ENCODE results near the gene SIN3A. TPM values are rescaled to one million over a fixed set of nuclear protein-coding genes. Genes with fewer than 3 reads are reported as not detected.

SIN3A gene
- total RNA-seq, 2 experiments from 2014 or later = 67.5 to 72.4 TPM

DNA sequence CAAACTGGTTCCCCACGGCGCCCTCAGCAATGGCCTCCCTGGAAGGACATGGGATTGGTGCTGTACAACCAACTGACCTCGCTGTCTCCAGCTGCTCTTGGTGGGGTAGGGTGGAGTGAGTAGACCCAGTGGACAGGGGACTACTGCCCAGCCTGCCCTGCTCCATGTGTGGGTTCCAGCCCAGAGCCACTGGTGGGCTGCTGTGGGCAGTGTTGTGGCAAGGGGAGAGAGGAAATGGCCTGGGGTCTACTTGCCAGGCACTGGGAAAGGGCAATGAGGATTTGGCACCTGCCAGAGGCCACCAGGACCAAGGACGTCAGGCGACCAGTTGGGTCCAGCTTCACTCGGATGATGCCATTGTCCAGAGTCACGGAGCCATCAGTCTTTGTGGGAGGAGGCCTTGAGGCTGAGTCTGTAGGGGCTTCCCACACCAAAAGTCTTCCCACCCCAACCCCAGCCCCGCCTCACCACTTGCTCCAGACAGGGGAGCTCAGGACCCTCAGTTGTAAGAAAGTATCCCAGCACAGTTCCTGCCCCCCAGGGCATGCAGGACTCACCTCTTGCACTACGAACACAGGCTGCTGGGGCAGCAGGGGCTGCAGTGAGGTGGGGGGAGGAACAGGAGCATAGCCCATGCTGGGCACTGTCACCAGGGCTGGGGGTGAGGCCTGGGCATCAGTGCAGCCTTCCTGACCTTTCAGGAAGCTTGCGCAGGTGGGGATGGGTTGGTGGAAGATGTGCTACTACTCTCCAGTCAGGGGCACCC lies 92.5 kb downstream of the SIN3A start:
- intact Hi-C loops (cut with micrococcal nuclease) = no loop called here
- no peak overlapping the region for H3K27ac Mint-ChIP-seq
- no peaks in the 10 kb centered on the region for H3K27me3 Mint-ChIP-seq
- peaks cover 16% of the 10 kb centered on the region for H3K36me3 Mint-ChIP-seq (ENCODE audit: low read depth)
- no peaks in the 10 kb centered on the region for H3K9me3 Mint-ChIP-seq
- DNase-seq = no peak
- no peak overlapping the region for H3K4me3 Mint-ChIP-seq
- no peak for TF ChIP-seq CTCF (IDR thresholded peaks at IDR 0.05)
- POLR2A ChIA-PET = interaction anchor here (1.8 to 2.5 kb wide), 4 partner anchors 9 to 13 kb away, joined by 7 to 10 read pairs (median 8); partner anchors contain the start of genes MAN2C1 and NEIL1
- H3K4me1 Mint-ChIP-seq (ENCODE audit: low read depth) = no peaks in the 10 kb centered on the region
- CTCF ChIA-PET = interaction anchor here (0.8 kb wide), 1 partner anchor 9 kb away, joined by 5 read pairs; the partner anchor contains the start of gene MAN2C1
- ATAC-seq = no peak

GRCh38 chr15:75357976-75358673 lies 93.4 kb downstream of the SIN3A start:
- no peak overlapping the region for H3K4me3 Mint-ChIP-seq
- H3K27me3 Mint-ChIP-seq = no peaks in the 10 kb centered on the region
- DNase-seq (no peak), ATAC-seq (no peak)
- H3K4me1 Mint-ChIP-seq (ENCODE audit: low read depth) = no peaks in the 10 kb centered on the region
- POLR2A ChIA-PET = interaction anchor here (1.8 to 2.5 kb wide), 3 partner anchors 8 to 11 kb away, joined by 7 to 10 read pairs (median 7); partner anchors contain the start of genes MAN2C1 and NEIL1
- CTCF ChIA-PET = no interaction called here
- no peak for TF ChIP-seq CTCF (IDR thresholded peaks at IDR 0.05)
- intact Hi-C loops (cut with micrococcal nuclease) = no loop called here
- no peaks in the 10 kb centered on the region for H3K9me3 Mint-ChIP-seq
- H3K27ac Mint-ChIP-seq = no peak overlapping the region
- peaks cover 16% of the 10 kb centered on the region for H3K36me3 Mint-ChIP-seq (ENCODE audit: low read depth)

DNA sequence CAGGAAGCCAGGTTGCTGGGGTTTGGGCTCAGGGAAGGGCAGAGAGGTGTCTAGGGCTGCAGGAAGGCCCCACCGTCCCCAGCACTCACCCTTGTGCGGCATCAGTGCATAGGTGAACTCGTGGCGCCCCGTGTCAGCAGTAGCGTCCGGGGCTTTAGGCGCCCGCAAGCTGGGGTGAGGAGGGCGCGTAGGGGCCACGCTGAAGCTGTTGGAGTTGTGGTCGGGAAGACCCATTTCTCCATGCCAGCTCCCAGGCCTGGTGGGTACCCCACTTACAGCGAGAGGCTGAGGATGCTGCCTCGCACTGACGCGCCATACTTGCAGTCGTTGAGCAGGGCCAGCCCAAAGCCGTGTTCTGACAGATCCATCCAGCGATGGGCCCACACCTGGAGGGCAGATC lies 95.0 kb downstream of the SIN3A start:
- ChIA-PET POLR2A (interaction anchor here (11.3 kb wide), 1 partner anchor 12 kb away, joined by 81 read pairs; the partner anchor contains the start of gene MAN2C1), CTCF (interaction anchor here (1.1 kb wide), 1 partner anchor 330 kb away, joined by 3 read pairs; no protein-coding TSS in a partner anchor)
- intact Hi-C loops (cut with micrococcal nuclease) = no loop called here
- H3K4me1 Mint-ChIP-seq (ENCODE audit: low read depth) = no peaks in the 10 kb centered on the region
- no peaks in the 10 kb centered on the region for H3K9me3 Mint-ChIP-seq
- no peak overlapping the region for H3K4me3 Mint-ChIP-seq
- ATAC-seq (no peak), DNase-seq (no peak)
- H3K27me3 Mint-ChIP-seq = no peaks in the 10 kb centered on the region
- TF ChIP-seq CTCF (IDR thresholded peaks at IDR 0.05) = no peak
- H3K27ac Mint-ChIP-seq = no peak overlapping the region
- H3K36me3 Mint-ChIP-seq (ENCODE audit: low read depth) = peaks cover 14% of the 10 kb centered on the region

DNA sequence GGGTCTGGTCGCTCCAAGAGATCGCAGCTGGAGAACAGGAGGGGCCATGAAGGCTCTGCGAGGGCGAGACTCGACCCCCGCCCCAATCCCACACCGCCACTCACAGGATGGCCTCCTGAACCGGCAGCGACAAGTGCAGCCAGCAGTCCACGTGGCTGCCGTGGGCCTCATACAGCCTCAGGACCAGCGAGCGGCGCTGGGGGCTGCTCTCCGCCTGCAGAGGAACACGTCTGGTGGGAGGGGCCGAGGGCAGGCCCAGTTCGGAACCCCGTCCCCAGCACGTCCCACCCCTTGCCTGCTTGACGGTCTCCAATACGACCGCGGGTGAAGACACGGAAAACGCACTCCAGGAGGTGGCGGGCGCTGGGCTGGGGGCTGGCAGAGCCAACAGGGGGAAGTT lies 95.5 kb downstream of the SIN3A start:
- no peak for TF ChIP-seq CTCF (IDR thresholded peaks at IDR 0.05)
- ChIA-PET CTCF (interaction anchor here (1.1 to 5.8 kb wide), 2 partner anchors 12 to 330 kb away, joined by 3 to 31 read pairs; partner anchors contain the start of gene MAN2C1), POLR2A (interaction anchor here (11.3 kb wide), 1 partner anchor 12 kb away, joined by 81 read pairs; the partner anchor contains the start of gene MAN2C1)
- Mint-ChIP-seq H3K4me3 (no peak overlapping the region), H3K36me3 (ENCODE audit: low read depth) (peaks cover 11% of the 10 kb centered on the region), H3K9me3 (no peaks in the 10 kb centered on the region), H3K27me3 (no peaks in the 10 kb centered on the region), H3K27ac (no peak overlapping the region), H3K4me1 (ENCODE audit: low read depth) (peaks cover under 1% of the 10 kb centered on the region)
- intact Hi-C loops (cut with micrococcal nuclease) = no loop called here
- ATAC-seq (no peak), DNase-seq (no peak)
